DND-41 (cell line): ENCODE data around the gene FAM53B.

Experiments used
- ATAC-seq: fragments of 200-7000 bp; cut with Tn5 transposase; 3 replicates; pipeline ENCODE4 v1.9.1; 2021; ENCODE audit warnings: low read depth; ENCODE audit not compliant: insufficient read depth
- DNase-seq: peaks from one replicate; pipeline ENCODE4 v3.0.0-alpha.2; 2020
- H2AFZ ChIP-seq: 2 replicates; pipeline ENCODE4 v1.6.0; 2012; ENCODE audit warnings: low read depth, low read length
- H3K27ac ChIP-seq: 2 replicates; pipeline ENCODE4 v1.5.1; 2012; ENCODE audit warnings: low read length, inconsistent platforms
- H3K27me3 ChIP-seq: fragments of 200-600 bp; sonication (generic); 2 replicates; pipeline ENCODE4 v1.6.0; 2012; ENCODE audit warnings: low read length, mild to moderate bottlenecking, inconsistent platforms; ENCODE audit not compliant: insufficient read depth, poor library complexity
- H3K36me3 ChIP-seq: 2 replicates; pipeline ENCODE4 v1.5.1; 2012; ENCODE audit warnings: low read length, inconsistent platforms; ENCODE audit not compliant: insufficient read depth
- H3K4me1 ChIP-seq: 2 replicates; pipeline ENCODE4 v1.5.1; 2012; ENCODE audit warnings: mild to moderate bottlenecking, low read length; ENCODE audit not compliant: insufficient read depth
- H3K4me2 ChIP-seq: 2 replicates; pipeline ENCODE4 v1.6.0; 2012; ENCODE audit warnings: mild to moderate bottlenecking, moderate library complexity, low read length, inconsistent platforms; ENCODE audit not compliant: insufficient read depth
- H3K4me3 ChIP-seq, 2 experiments: fragments of 200-600 bp in 1 of 2; shearing (Covaris generic) in 1 of 2; 2 replicates each; pipeline ENCODE4 v1.5.1; 2012 to 2016; ENCODE audit warnings: inconsistent platforms in 2 of 2, low read length in 2 of 2, mild to moderate bottlenecking in 2 of 2, low read depth in 1 of 2, moderate library complexity in 1 of 2
- H3K79me2 ChIP-seq: 2 replicates; pipeline ENCODE4 v1.6.0; 2012; ENCODE audit warnings: low read length, inconsistent platforms; ENCODE audit not compliant: insufficient read depth
- H3K9ac ChIP-seq: 2 replicates; pipeline ENCODE4 v1.6.0; 2012; ENCODE audit warnings: low read depth, mild to moderate bottlenecking, inconsistent platforms, low read length, moderate library complexity
- H3K9me3 ChIP-seq: 2 replicates; pipeline ENCODE4 v1.5.1; 2012; ENCODE audit warnings: low read length, moderate library complexity, mild to moderate bottlenecking, inconsistent platforms; ENCODE audit not compliant: insufficient read depth, severe bottlenecking
- H4K20me1 ChIP-seq: 2 replicates; pipeline ENCODE4 v1.6.0; 2012; ENCODE audit warnings: low read length; ENCODE audit not compliant: insufficient read depth
- EZH2 ChIP-seq: IDR thresholded peaks from 3 replicates; pipeline ENCODE4 v1.6.1; 2012; ENCODE audit warnings: borderline replicate concordance, low read depth, mild to moderate bottlenecking, moderate library complexity, low read length, inconsistent platforms; ENCODE audit not compliant: severe bottlenecking
- TF ChIP-seq, protein P1 (sequence below): IDR thresholded peaks from 2 replicates; pipeline ENCODE4 v1.5.1; 2012; ENCODE audit warnings: borderline replicate concordance, low read length, moderate library complexity, mild to moderate bottlenecking; ENCODE audit not compliant: poor library complexity, severe bottlenecking; ENCODE audit errors: extremely low read depth

Gene FAM53B

DNA sequence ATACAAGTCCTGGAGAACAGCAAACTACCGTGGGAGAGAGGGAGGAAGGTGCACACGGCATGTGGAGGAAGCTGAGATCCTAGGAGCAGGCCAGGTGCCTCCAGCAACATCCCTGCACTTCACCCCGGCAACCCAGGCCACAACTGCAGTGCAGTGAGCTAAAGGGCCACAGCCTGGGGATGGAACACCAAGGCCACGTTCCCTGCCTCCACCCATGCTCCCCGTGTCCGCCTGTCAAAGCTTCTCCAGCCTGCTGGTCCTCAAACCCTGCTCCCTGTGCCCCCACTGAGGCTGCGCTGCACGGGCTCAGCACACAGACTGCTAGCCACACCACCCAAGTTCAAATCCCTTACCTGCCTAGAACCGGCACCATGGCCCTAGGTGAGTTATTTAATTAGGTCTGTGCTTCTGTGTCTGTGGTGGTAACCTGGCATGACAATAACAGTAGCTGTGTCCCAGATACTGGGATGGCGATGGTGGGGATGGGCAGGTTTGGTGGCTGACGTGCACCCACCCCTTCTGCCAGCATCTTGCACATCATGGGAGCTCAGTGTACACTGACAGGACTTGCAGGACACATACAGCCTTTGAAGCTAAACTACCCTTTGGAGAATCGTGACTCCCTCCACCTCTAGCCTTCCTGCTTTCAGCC lies 85.5 kb downstream of the FAM53B start:
- Histone ChIP-seq H3K4me3 (no peak overlapping the region), H3K4me1 (peaks cover 91% of the 10 kb centered on the region), H3K27me3 (no peaks in the 10 kb centered on the region), H3K36me3 (peaks cover 79% of the 10 kb centered on the region), H2AFZ (no peak overlapping the region), H3K4me2 (peak overlapping the region; percentile 14; the same call in 1 of the 2 replicates), H3K9me3 (no peaks in the 10 kb centered on the region), H3K9ac (peak overlapping the region; percentile 37), H3K79me2 (peaks cover 97% of the 10 kb centered on the region), H3K27ac (peak overlapping the region; percentile 84), H4K20me1 (peaks cover 54% of the 10 kb centered on the region)
- DNase-seq, result no peak
- ATAC-seq, result no peak
- no peak for TF ChIP-seq EZH2
- TF ChIP-seq, protein P1, sequence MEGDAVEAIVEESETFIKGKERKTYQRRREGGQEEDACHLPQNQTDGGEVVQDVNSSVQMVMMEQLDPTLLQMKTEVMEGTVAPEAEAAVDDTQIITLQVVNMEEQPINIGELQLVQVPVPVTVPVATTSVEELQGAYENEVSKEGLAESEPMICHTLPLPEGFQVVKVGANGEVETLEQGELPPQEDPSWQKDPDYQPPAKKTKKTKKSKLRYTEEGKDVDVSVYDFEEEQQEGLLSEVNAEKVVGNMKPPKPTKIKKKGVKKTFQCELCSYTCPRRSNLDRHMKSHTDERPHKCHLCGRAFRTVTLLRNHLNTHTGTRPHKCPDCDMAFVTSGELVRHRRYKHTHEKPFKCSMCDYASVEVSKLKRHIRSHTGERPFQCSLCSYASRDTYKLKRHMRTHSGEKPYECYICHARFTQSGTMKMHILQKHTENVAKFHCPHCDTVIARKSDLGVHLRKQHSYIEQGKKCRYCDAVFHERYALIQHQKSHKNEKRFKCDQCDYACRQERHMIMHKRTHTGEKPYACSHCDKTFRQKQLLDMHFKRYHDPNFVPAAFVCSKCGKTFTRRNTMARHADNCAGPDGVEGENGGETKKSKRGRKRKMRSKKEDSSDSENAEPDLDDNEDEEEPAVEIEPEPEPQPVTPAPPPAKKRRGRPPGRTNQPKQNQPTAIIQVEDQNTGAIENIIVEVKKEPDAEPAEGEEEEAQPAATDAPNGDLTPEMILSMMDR, result no peak

DNA sequence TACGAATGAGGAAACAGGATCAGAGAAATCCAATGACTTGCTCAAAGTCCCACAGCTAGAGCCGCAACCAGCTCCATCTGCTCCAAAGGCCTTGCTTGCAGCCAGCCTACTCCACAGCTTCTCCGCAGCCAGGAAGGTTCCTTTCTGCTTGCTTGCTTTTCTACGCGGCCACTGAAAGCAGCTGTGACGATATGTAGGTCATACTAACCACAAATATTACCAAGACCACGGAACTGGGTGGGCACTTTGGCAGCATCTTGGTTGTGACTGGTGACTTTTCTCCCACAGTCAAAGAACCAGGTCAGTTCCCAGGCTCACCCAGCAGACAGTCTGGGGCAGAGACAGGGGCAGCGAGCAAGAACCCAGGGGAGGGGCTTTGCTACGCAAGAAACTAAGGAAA lies 86.4 kb downstream of the FAM53B start:
- TF ChIP-seq, protein P1, result no peak
- no peak for TF ChIP-seq EZH2
- ATAC-seq (peak; percentile 74), DNase-seq (peak; percentile 84)
- Histone ChIP-seq H3K4me1 (peaks cover 96% of the 10 kb centered on the region), H3K4me2 (0 out of 2 replicates have a peak overlapping the region, but pooled peaks have one; percentile 8), H4K20me1 (peaks cover 48% of the 10 kb centered on the region), H2AFZ (no peak overlapping the region), H3K4me3 (no peak overlapping the region), H3K27ac (peak overlapping the region; percentile 84), H3K9ac (peak overlapping the region; percentile 37), H3K27me3 (no peaks in the 10 kb centered on the region), H3K36me3 (peaks cover 78% of the 10 kb centered on the region), H3K9me3 (no peaks in the 10 kb centered on the region), H3K79me2 (peaks cover 97% of the 10 kb centered on the region)

DNA sequence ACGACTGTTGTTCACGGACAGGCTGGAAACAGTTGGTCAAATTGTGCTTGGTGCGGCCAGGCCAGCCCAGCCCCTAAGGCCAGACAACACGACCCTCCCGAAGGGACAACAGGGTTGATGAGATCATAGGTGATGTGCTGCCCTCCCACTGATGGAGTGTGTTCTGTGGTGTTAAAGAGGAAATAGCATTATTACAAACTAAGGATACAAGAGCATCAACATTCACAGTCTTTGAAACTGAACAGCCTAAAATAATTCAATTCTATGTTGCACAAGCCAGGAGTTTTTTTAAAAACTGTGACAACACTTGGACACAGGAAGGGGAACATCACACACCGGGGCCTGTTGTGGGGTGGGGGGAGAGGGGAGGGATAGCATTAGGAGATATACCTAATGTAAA lies 87.6 kb downstream of the FAM53B start:
- Histone ChIP-seq H4K20me1 (peaks cover 39% of the 10 kb centered on the region), H3K79me2 (peaks cover 97% of the 10 kb centered on the region), H3K36me3 (peaks cover 80% of the 10 kb centered on the region), H3K4me1 (peaks cover 97% of the 10 kb centered on the region), H3K27me3 (no peaks in the 10 kb centered on the region), H3K27ac (peak overlapping the region; percentile 99), H2AFZ (no peak overlapping the region), H3K9me3 (no peaks in the 10 kb centered on the region), H3K4me3 (no peak overlapping the region), H3K9ac (no peak overlapping the region), H3K4me2 (no peak overlapping the region)
- DNase-seq (no peak), ATAC-seq (no peak)
- TF ChIP-seq, protein P1, result no peak
- TF ChIP-seq EZH2, result no peak
